ENCODE data around the gene COQ8A.

COQ8A gene

GRCh38 chr1:226972931-226973330 is 32.8 kb downstream of the COQ8A start:
- no peak for DNase-seq (ENCODE audit: low read depth)
- no peak overlapping the region for H3K4me3 ChIP-seq (replicated peaks; ENCODE audit: low read depth, low read length)
- no peak for TF ChIP-seq CTCF (IDR thresholded peaks at IDR 0.05; ENCODE audit: low read length, missing control alignments)

GRCh38 chr1:226973371-226973897 is 33.3 kb downstream of the COQ8A start:
- no peak overlapping the region for H3K4me3 ChIP-seq (replicated peaks; ENCODE audit: low read depth, low read length)
- DNase-seq (ENCODE audit: low read depth), result no peak
- TF ChIP-seq CTCF (IDR thresholded peaks at IDR 0.05; ENCODE audit: low read length, missing control alignments), result no peak

- peak; percentile 79 for DNase-seq (ENCODE audit: low read depth)
- no peak overlapping the region for H3K4me3 ChIP-seq (replicated peaks; ENCODE audit: low read depth, low read length)
- peak; percentile 10 for TF ChIP-seq CTCF (IDR thresholded peaks at IDR 0.05; ENCODE audit: low read length, missing control alignments)
Measured at GRCh38 chr1:226973898-226974543, 33.9 kb downstream of the COQ8A start.

- no peak for TF ChIP-seq CTCF (IDR thresholded peaks at IDR 0.05; ENCODE audit: low read length, missing control alignments)
- no peak for DNase-seq (ENCODE audit: low read depth)
- H3K4me3 ChIP-seq (replicated peaks; ENCODE audit: low read depth, low read length), result no peak overlapping the region
Measured at GRCh38 chr1:226974544-226975258, 34.6 kb downstream of the COQ8A start.

GRCh38 chr1:226975259-226976250 is 35.5 kb downstream of the COQ8A start:
- H3K4me3 ChIP-seq (replicated peaks; ENCODE audit: low read depth, low read length), result no peak overlapping the region
- no peak for DNase-seq (ENCODE audit: low read depth)
- TF ChIP-seq CTCF (IDR thresholded peaks at IDR 0.05; ENCODE audit: low read length, missing control alignments), result no peak

GRCh38 chr1:226976276-226976977 is 36.3 kb downstream of the COQ8A start:
- TF ChIP-seq CTCF (IDR thresholded peaks at IDR 0.05; ENCODE audit: low read length, missing control alignments), result no peak
- H3K4me3 ChIP-seq (replicated peaks; ENCODE audit: low read depth, low read length), result no peak overlapping the region
- DNase-seq (ENCODE audit: low read depth), result no peak

All from fibroblast of pulmonary artery (primary cell).